Measurements from ENCODE around the gene KRTAP12-1.
"Not testable (repeated sequence)": the region's sequence is repeated elsewhere in the genome, so short reads cannot be mapped to it uniquely, and the experiment has no call there.

KRTAP12-1 gene

GRCh38 chr21:44686843-44687561, 5.0 kb upstream of the KRTAP12-1 start:
- no peak overlapping the region for H3K4me3 Mint-ChIP-seq
- H3K9me3 Mint-ChIP-seq = no peaks in the 10 kb centered on the region
- no peaks in the 10 kb centered on the region for H3K36me3 Mint-ChIP-seq (ENCODE audit: insufficient read depth)
- peaks cover 9 to 13% of the 10 kb centered on the region in 2 donors for H3K4me1 Mint-ChIP-seq (ENCODE audit: low read depth in 2 of 2)
- peaks cover 18 to 43% of the 10 kb centered on the region in 2 donors for H3K27me3 Mint-ChIP-seq
- DNase-seq (no peak), ATAC-seq (replicated peaks) (no peak)
- peak overlapping the region in 1 of 2 donors; percentile 51 for H3K27ac Mint-ChIP-seq

GRCh38 chr21:44686000-44686781, 4.2 kb upstream of the KRTAP12-1 start:
- Mint-ChIP-seq H3K4me3 (no peak overlapping the region), H3K9me3 (no peaks in the 10 kb centered on the region), H3K4me1 (ENCODE audit: low read depth in 2 of 2) (peaks cover 9 to 13% of the 10 kb centered on the region in 2 donors), H3K27me3 (peaks cover 20 to 51% of the 10 kb centered on the region in 2 donors), H3K27ac (peak overlapping the region in 1 of 2 donors; percentile 51), H3K36me3 (ENCODE audit: insufficient read depth) (no peaks in the 10 kb centered on the region)
- ATAC-seq (replicated peaks) = no peak
- no peak for DNase-seq

- DNase-seq; H3K9me3 Mint-ChIP-seq; ATAC-seq (replicated peaks); H3K36me3 Mint-ChIP-seq (ENCODE audit: insufficient read depth); H3K4me3 Mint-ChIP-seq: not testable (repeated sequence)
- peak overlapping the region in 1 of 2 donors; percentile 15 for H3K27ac Mint-ChIP-seq
- peaks cover 22 to 58% of the 10 kb centered on the region in 2 donors for H3K27me3 Mint-ChIP-seq
- H3K4me1 Mint-ChIP-seq (ENCODE audit: low read depth in 2 of 2) = peaks cover 9 to 13% of the 10 kb centered on the region in 2 donors
Observed at GRCh38 chr21:44685050-44685449, 3.1 kb upstream of the KRTAP12-1 start.

- Mint-ChIP-seq H3K9me3 (no peaks in the 10 kb centered on the region), H3K36me3 (ENCODE audit: insufficient read depth) (no peaks in the 10 kb centered on the region), H3K4me3 (no peak overlapping the region), H3K27me3 (peaks cover 22 to 64% of the 10 kb centered on the region in 2 donors), H3K27ac (peak overlapping the region in 1 of 2 donors; percentile 15), H3K4me1 (ENCODE audit: low read depth in 2 of 2) (peaks cover 9 to 13% of the 10 kb centered on the region in 2 donors)
- DNase-seq = no peak
- no peak for ATAC-seq (replicated peaks)
Observed at GRCh38 chr21:44684483-44684882, 2.5 kb upstream of the KRTAP12-1 start.

- no peak for DNase-seq
- H3K36me3 Mint-ChIP-seq (ENCODE audit: insufficient read depth) = no peaks in the 10 kb centered on the region
- peaks cover 9 to 13% of the 10 kb centered on the region in 2 donors for H3K4me1 Mint-ChIP-seq (ENCODE audit: low read depth in 2 of 2)
- peaks cover 22 to 64% of the 10 kb centered on the region in 2 donors for H3K27me3 Mint-ChIP-seq
- no peak for ATAC-seq (replicated peaks)
- H3K9me3 Mint-ChIP-seq = no peaks in the 10 kb centered on the region
- H3K27ac Mint-ChIP-seq = peak overlapping the region in 1 of 2 donors; percentile 15
- no peak overlapping the region for H3K4me3 Mint-ChIP-seq
Observed at GRCh38 chr21:44684077-44684476, 2.1 kb upstream of the KRTAP12-1 start.

- Mint-ChIP-seq H3K9me3 (no peaks in the 10 kb centered on the region), H3K27ac (no peak overlapping the region), H3K36me3 (ENCODE audit: insufficient read depth) (no peaks in the 10 kb centered on the region), H3K4me1 (ENCODE audit: low read depth in 2 of 2) (peaks cover 9 to 13% of the 10 kb centered on the region in 2 donors), H3K4me3 (no peak overlapping the region), H3K27me3 (peaks cover 22 to 56% of the 10 kb centered on the region in 2 donors)
- ATAC-seq (replicated peaks) (no peak), DNase-seq (no peak)
Observed at GRCh38 chr21:44682580-44683151, 703 bp upstream of the KRTAP12-1 start.

- Mint-ChIP-seq H3K27me3 (peaks cover 12 to 41% of the 10 kb centered on the region in 2 donors), H3K4me1 (ENCODE audit: low read depth in 2 of 2) (peaks cover 4 to 6% of the 10 kb centered on the region in 2 donors), H3K4me3 (no peak overlapping the region), H3K9me3 (no peaks in the 10 kb centered on the region), H3K36me3 (ENCODE audit: insufficient read depth) (no peaks in the 10 kb centered on the region), H3K27ac (no peak overlapping the region)
- ATAC-seq (replicated peaks) (no peak), DNase-seq (no peak)
Observed at GRCh38 chr21:44681152-44681551, 811 bp downstream of the KRTAP12-1 start.

GRCh38 chr21:44677881-44678280, 4.1 kb downstream of the KRTAP12-1 start:
- ATAC-seq (replicated peaks) (no peak), DNase-seq (no peak)
- H3K9me3 Mint-ChIP-seq = peaks cover 0 to 4% of the 10 kb centered on the region in 2 donors
- H3K4me1 Mint-ChIP-seq (ENCODE audit: low read depth in 2 of 2) = no peaks in the 10 kb centered on the region
- H3K27ac Mint-ChIP-seq = no peak overlapping the region
- H3K27me3 Mint-ChIP-seq = peaks cover 5 to 30% of the 10 kb centered on the region in 2 donors
- H3K4me3 Mint-ChIP-seq = no peak overlapping the region
- H3K36me3 Mint-ChIP-seq (ENCODE audit: insufficient read depth) = peaks cover 4% of the 10 kb centered on the region

- H3K27ac Mint-ChIP-seq = no peak overlapping the region
- H3K9me3 Mint-ChIP-seq = peaks cover 0 to 6% of the 10 kb centered on the region in 2 donors
- H3K36me3 Mint-ChIP-seq (ENCODE audit: insufficient read depth) = peaks cover 4% of the 10 kb centered on the region
- ATAC-seq (replicated peaks) (no peak), DNase-seq (no peak)
- H3K4me3 Mint-ChIP-seq = no peak overlapping the region
- peaks cover 0 to 11% of the 10 kb centered on the region in 2 donors for H3K4me1 Mint-ChIP-seq (ENCODE audit: low read depth in 2 of 2)
- H3K27me3 Mint-ChIP-seq = peaks cover 0 to 8% of the 10 kb centered on the region in 2 donors
Observed at GRCh38 chr21:44671911-44672310, 10.1 kb downstream of the KRTAP12-1 start.

- no peak overlapping the region for H3K4me3 Mint-ChIP-seq
- no peak for DNase-seq
- H3K4me1 Mint-ChIP-seq (ENCODE audit: low read depth in 2 of 2) = peaks cover 2 to 16% of the 10 kb centered on the region in 2 donors
- no peak overlapping the region for H3K27ac Mint-ChIP-seq
- ATAC-seq (replicated peaks) = no peak
- peaks cover 4% of the 10 kb centered on the region for H3K36me3 Mint-ChIP-seq (ENCODE audit: insufficient read depth)
- peaks cover 0 to 6% of the 10 kb centered on the region in 2 donors for H3K9me3 Mint-ChIP-seq
- peaks cover 0 to 16% of the 10 kb centered on the region in 2 donors for H3K27me3 Mint-ChIP-seq
Observed at GRCh38 chr21:44670642-44671432, 11.1 kb downstream of the KRTAP12-1 start.

- H3K4me1 Mint-ChIP-seq (ENCODE audit: low read depth in 2 of 2) = peaks cover 3 to 16% of the 10 kb centered on the region in 2 donors
- H3K4me3 Mint-ChIP-seq = no peak overlapping the region
- peaks cover 0 to 19% of the 10 kb centered on the region in 2 donors for H3K27me3 Mint-ChIP-seq
- no peaks in the 10 kb centered on the region for H3K36me3 Mint-ChIP-seq (ENCODE audit: insufficient read depth)
- no peak overlapping the region for H3K27ac Mint-ChIP-seq
- DNase-seq (no peak), ATAC-seq (replicated peaks) (no peak)
- no peaks in the 10 kb centered on the region for H3K9me3 Mint-ChIP-seq
Observed at GRCh38 chr21:44667612-44668011, 14.4 kb downstream of the KRTAP12-1 start.

- peaks cover 3 to 16% of the 10 kb centered on the region in 2 donors for H3K4me1 Mint-ChIP-seq (ENCODE audit: low read depth in 2 of 2)
- H3K4me3 Mint-ChIP-seq = no peak within 1 kb of the TSS
- H3K9me3 Mint-ChIP-seq = peaks cover 0 to 3% of the 10 kb centered on the region in 2 donors
- no peak for DNase-seq
- peaks cover 0 to 19% of the 10 kb centered on the region in 2 donors for H3K27me3 Mint-ChIP-seq
- peak within 1 kb of the TSS in 1 of 2 donors; percentile 26 for H3K27ac Mint-ChIP-seq
- no peaks in the 10 kb centered on the region for H3K36me3 Mint-ChIP-seq (ENCODE audit: insufficient read depth)
- ATAC-seq (replicated peaks) = no peak
Observed at GRCh38 chr21:44666401-44667320, 15.3 kb downstream of the KRTAP12-1 start, which contains the start of gene KRTAP12-2. Gene KRTAP12-2, minus strand, starts transcription at chr21:44666927. Its CDS starts 41 bp downstream, at chr21:44666886.

All from effector memory CD8-positive, alpha-beta T cell (primary cell).